GM21423 (cell line): Measurements from ENCODE around the gene LRRC8D.

ENCODE experiments used
- ATAC-seq: cut with Tn5 transposase; IDR thresholded peaks from one replicate; pipeline ENCODE4 v1.9.1; 2021; ENCODE audit warnings: mild to moderate bottlenecking, moderate library complexity; ENCODE audit not compliant: unreplicated experiment

The LRRC8D gene

DNA sequence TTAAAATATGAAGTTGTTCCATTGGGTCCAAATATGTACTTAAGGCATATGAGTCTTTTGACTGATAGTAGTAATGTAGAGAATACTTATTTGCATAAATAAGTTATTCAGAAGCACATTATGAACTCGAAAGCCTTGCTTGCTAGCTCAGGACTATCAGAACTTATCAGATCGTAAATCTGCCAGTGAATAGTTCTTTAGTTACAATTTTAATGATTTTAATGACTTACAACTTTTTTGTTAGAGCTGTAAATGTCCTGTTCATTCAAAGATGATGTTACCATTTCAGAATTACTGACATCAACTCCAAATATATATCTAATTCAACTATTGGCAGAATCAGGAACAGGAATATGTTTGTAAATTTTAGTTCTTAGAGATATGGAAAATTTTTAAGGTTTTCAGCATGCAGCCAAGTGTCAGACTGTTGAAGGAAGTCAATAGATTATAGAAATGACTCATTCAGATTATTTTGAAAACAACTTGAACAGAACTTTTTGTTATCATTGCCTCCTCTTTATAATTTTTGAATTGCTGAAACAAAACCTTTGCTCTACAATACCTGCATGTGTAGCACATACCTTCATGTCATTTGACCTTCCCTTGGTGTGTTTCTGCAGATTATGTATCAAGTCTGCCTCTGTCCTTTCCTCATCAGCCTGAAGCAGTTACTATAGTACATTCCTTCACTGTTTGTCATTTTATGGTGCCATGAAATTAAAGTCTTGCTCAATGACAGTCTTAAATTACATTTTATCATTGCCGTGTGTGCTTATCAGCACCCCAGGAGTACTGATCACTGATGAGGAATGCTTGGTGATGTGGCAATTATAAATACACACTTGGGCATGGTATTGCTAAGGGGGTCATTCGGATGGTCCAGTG, 44.9 kb downstream of the LRRC8D start:
- no peak for ATAC-seq

DNA sequence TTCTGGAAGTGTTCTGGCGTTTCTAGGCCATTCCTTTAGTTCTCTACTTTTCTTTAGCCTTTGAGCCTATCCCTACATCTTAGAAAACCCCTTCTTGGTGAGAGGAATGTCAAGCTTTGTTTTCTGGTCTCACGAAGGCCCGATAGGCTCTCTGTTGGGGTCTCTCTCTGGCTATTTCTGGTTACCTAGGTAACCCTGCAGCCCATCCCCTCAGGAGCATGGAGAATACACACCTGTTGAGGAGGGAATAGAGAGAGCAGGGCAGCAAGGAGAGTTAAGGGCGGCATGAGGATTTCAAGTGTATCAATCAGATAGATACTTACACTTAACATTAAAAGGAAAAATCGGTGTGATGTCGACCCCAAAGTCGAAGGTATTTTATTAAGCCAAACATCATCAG, 45.7 kb downstream of the LRRC8D start:
- ATAC-seq = no peak

DNA sequence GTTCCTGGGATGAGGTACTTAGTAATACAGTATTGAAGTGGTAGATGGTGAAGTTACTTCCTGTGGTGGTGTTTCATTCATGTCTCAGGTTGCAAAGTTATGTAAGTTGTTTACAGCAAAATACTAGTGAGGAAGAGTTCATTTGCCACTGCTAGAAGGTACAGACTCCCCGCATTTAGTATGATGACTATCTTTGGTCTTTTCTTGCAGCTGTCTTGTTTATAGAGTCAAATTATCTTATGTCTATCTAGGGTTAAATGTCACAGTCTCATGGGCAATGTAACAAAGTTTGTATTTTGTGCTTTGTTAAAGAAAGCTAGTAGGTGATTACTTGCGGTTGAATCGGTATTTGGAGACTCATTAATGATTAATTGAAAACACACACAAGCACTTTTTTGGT, 50.2 kb downstream of the LRRC8D start:
- ATAC-seq = no peak

DNA sequence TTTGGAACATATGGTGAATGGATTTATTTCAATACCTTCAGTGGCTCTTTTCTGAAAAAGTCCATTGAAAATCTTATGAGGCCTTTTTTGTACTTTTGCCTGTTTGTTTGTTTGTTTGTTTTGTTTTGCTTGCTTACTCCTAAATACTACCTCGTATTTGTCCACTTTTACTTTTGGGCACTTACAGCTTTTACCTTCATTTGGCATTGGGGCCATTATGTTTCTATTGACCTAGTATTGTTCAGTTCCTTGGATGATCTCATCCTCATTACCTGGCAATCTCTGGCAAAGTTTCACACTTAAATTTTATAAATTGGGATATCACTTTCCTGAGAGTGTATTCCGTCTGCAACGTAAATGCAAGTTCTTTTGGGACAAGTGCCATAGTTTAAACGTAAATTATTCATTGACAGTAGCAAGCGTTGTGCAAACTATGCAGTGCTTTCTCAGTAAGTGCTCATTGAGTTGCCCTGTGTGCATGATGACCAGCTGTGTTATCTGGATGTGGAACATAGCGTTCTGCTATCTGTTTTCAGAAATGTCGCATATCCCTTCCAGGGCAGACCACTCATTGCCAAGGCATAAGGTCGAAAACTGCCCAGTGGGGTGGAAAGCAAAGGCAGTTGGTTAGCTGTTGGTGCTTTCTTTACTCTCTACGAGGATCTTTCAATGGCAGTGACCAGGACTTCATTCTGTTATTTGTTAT, 51.1 kb downstream of the LRRC8D start:
- ATAC-seq = no peak

DNA sequence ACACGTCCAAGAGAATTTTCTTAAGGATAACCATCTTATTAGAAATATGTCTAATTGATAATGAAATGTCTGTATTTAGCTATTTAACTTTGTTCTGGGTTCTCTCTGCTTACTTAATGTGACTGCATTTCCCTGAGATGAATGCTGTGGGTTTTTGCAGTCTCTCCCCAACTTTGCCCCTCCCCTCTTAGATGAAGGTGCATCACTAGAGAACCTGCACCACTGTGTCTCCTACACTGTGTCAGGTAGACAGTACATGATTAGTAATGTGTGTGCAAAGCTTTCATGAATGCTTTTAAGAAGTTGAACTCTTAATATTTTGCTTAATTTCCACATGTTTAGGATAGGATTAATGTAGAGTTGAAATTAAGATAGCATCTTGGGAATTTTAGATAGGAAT, 51.7 kb downstream of the LRRC8D start:
- ATAC-seq = no peak

DNA sequence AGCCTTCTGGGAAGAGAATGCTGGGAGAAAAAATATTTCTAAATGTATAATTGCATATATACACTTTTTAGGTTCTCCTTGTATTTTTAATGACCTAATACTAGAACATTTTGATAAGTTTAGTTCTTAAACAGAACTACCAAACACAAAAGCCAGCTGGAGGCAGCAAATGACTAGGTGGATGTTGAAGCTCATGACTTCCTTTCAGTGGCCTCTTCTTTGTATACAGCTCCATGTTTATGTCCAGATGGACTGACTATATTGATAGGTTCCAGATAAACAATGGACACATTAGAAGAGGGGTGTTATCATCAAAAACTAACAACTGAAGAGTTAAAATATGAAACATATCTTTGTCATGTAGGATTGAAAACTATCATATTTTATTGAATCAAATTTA, 52.5 kb downstream of the LRRC8D start:
- no peak for ATAC-seq

DNA sequence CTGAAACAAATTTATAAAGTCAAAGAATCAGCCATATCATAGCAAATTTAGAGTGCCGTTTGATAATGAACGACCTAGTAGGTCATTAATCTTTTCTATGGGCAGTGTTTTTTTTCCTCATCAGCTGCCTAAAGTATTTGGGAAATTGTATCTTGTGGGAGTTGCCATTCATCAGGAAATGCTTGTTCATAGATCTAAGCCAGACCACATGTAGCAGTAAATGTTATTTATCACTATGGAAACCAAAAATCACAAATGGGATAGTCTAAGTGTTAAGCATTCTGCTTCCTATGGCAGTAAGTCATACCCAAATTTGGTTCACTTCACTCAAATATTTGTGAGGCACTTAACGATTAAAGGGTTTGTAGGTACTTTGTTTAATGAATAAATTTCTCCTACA, 52.9 kb downstream of the LRRC8D start:
- ATAC-seq = no peak

DNA sequence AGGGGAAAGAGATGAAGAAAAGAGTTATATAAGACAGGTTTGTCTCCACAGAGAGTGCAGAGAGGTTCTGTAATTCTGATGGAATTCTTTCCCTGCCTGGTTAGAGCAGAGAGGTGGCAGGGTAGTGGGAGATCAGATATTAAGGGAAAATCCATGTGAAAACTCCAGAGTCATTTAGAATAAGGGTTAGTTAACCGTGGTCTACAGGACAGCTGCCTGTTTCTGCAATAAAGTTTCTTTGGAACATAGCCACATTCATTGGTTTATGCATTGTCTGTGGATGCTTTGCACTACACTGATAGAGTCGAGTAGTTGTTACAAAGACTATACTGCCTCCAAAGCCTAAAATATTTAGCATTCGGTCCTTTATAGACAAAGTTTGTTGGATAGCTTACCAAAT, 55.6 kb downstream of the LRRC8D start:
- ATAC-seq = no peak

DNA sequence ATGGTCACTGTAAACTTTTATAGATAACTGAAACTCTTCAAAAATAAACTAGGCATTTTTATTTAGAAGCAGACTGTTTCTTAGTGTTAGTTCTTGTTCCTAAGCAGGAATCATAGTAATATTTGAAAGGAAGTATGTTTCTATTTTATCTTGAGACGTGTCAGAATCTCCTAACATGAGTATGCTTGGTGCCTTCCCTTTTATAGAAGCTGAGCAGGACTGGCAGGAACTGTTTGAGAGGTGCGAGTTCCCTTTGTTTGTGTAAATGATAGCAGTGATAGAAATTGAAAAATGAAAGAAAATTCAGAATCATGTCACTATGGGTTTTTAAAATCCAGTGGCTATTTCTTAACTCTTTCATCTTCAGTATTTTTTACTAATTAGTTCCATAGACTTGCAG, 56.9 kb downstream of the LRRC8D start:
- ATAC-seq = no peak

DNA sequence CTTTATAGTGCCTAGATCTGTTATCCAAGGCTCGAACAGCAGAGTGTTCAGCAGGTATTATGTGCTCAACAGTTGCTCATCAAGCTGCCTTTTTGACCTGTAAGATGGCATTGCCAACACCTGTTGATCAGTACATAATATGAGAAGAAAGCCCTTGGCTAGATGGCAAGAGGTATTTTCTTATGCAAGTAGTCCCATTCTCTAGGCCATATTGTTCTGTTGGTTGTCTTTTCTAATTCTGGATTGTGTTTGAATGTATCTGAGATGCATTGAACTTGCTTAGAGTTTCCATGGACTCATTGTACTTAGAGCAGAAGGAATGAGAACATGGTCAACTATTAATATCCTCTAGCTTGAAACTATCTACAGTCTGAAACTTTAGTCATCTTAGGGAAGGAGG, 57.4 kb downstream of the LRRC8D start:
- ATAC-seq = no peak

DNA sequence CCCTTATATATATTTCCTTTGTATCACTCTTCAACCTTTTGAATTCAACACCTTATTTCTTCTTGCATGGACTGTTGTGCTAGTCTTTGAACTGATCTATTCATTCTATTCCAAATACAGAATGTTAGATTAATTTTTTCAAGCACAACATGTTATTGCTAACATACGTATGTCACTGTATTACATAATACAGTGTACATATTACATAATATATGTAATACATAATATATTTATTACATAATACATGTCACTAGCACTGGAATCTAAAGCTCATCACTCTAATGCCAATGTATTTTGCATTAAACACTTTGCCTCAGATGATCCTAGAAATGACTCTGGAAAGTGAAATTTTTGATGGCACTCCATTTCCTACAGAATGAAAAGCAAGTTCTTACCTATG, 59.8 kb downstream of the LRRC8D start:
- no peak for ATAC-seq

DNA sequence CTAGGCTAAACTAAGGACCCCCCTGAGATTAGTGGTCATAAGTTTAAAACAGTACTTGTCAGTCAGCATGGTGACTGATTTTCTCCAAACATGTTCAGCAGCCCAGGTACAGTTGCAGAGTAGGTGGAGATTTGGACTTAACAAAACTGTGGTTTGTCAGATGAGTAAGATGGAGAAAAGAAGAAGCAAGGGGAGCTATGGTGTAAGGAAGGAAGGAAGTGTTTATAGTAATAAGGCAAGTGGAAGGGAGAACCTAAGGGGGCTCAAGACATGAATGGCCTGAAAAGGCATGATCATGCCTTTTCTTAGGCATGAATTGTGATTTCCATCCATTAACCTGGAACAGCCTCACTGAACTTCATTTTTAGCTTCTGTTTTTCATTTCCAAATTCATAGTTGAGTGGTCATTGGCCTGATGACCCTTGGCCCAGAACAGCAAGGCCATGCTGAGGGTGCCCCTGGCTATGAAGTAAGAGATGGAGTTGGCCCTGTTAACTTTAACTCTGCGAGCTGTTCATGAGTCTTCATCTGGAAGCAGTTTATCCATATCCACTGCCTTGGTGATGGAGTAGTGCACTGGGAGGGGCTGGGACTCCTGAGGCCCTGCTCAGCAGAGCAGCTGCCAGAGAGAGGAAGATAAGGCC, 60.7 kb downstream of the LRRC8D start:
- ATAC-seq = no peak

DNA sequence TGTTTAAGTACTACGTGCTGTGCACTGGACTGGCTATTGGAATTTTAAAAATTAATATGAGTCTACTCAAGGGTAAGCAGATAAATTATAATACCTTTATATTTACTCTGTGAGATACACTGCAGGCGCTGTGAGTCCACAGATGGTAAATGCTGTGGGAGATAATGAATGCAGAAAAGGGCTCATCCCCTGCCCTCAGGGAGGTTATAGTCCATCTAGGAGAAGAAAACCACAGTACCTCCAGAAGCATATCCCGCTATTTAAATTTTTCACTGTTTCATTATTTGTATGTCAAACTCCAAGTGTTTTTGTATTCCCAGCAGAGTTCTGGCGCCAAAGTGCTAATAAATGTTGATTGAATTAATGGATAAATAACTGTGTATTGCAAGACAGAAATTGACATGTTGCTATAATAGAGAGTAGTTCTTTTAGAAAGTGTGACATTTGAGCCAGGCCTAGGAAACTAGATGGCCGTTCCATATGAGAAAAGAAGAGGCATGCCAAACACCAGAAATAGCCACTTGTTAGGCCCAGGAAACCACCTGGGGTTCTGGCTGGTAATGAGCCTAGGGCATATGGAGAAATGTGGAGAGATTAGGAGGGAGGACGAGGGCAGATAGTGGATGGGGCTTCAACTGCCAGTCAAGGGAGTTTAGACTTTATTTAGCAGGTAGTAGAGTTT, 61.7 kb downstream of the LRRC8D start:
- no peak for ATAC-seq

DNA sequence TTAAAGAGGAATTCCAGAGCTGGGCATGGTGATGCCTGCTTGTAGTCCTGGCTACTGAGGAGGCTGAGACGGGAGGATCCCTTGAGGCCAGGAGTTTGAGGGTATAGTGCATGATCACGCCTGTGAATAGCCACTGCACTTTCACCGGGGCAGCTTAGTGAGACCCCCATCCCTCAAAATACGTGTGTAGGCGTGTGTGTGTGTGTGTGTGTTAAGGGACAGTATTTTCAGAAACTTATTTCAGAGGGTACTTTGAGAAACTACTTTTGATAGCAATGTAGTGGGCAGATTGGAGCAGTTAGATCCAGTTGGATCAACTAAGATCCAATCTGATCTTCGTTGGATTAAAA, 62.2 kb downstream of the LRRC8D start:
- no peak for ATAC-seq

DNA sequence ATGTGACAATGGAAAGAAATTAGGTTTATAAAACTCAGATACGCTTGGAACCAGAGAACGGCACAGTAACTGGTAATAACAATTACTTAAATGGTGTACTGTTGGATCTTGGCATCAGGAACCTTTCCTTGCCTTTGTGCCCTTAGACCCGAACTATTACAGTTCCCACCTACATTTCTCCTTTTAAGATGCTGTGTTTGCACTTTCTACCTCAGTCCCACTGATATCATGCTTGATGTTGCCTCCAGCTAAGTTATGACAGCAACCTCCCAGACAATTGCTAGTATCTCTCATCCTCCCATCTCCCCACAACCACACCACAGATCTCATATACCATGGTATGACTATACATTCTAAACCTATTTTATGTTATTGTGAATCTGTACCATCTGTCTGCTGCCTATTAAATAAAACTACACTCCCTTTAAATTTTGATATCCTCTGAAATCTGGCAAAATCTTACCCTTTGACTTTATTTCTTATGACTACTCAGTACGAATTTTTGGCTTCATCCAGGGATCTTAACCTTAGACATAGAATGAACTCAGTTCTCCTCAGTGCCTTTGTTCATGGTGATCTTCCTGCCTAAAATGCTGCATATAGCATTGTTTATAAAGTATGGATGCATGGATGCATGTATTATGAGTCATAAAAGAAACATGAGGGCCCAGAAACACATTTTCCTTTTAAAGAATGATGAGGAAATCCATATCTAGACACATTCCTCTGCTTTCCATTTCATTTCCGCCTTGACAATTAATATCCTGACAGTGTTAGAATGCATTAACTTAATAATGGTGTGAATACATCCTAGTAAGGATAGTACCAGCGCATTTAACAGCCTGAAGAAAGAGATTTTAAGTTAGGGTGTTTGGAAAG, 64.1 kb downstream of the LRRC8D start:
- no peak for ATAC-seq

DNA sequence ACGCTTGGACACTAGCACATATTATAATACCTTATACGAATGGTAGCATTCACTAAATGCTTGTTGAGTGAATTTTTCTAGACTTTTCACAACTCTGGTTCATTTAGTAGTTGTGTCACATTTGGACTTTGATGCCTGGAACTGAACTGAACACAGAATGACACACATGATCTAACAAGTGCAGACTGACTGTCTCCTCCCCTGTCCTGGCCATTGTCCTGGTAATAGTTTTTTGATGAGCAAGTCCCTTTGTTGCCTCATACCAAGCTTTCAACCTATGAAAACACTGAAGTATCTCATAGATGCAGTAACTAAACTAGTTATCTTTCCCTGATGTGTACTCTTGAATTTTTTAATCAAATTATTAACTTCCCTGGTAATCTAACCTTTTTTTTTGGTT, 66.4 kb downstream of the LRRC8D start:
- ATAC-seq = no peak

DNA sequence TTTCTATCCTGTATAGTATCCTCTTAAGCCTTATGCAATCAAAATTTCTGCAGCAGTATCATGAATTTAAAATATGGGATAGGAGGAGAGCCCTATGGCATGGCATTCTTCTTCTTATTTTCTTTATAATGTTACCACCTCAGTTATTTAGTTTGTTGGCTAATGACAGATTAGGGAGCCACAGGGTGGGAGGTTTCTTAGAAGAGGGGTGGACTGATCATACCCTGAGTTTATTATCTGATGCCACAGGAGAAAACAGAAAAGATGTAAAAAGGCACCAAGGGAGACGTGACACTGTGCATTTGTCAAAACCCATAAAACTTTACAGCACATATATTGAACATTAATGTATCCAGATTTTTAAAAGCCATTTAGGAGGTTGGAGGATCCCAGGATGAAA, 66.9 kb downstream of the LRRC8D start:
- ATAC-seq = no peak

DNA sequence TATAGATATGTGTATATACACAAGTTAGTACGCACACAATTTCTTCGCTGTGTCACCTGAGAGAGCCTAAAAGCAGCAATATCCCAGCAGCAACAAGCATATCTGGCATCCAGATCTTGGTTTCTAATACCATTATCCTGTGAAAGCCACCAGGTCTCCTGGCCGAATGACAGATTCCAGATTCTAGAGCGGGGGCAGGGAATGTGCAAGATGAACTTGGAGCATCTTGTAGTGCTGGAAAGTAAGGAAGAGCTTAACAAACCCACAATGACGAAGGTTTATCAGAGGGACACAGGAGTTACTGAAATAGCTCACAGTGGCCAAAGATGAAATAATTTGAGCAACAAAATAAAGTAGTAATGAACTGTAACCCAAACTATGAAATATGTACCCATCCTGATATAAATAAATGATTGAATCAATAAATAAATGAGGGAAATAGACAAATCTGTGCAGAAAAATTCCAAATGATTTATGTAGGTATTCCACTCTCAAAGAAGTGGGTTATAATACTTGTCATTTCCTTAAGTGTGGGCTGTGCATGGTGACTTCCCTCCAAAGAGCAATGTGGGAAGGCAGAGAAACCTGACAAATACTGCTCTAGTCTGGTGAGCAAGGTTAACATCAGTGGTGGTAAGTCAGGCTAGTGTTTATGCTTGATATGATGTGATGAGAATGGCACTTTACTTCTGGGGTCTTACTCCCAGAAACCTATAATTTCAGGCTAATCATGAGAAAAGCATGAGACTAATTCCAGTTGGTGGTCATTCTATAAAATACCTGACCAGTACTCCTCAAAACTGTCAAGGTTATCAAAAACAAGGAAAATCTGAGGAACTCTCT, 67.9 kb downstream of the LRRC8D start:
- no peak for ATAC-seq

DNA sequence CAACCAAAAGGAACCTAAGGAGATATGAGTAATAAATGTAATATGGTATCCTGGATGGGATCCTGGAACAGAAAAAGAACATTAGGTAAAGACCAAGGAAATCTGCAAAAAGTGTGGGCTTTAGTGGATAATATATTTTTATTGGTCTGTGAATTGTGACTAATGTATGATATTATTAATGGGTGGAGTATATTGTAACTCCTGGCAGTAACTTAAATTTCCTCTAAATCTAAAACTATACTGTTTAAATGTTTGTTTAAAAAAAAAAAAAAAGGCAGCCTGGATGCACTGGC, 68.4 kb downstream of the LRRC8D start:
- ATAC-seq = no peak
